ENCODE data around the gene UBE2J2.

The UBE2J2 gene

GRCh38 chr1:1309251-1310108 is 35.8 kb upstream of the UBE2J2 start:
- DNase-seq (ENCODE audit: low read depth, low spot score), result no peak

- no peak for DNase-seq (ENCODE audit: low read depth, low spot score)
These were observed 35.1 kb upstream of the UBE2J2 start for GRCh38 chr1:1308756-1309250.

- peak; percentile 70 for DNase-seq (ENCODE audit: low read depth, low spot score)
These were observed 34.5 kb upstream of the UBE2J2 start, which contains the start of the genes ACAP3 and PUSL1 for GRCh38 chr1:1307923-1308755. Gene ACAP3, minus strand, starts transcription at chr1:1307930. Its CDS starts 115 bp downstream, at chr1:1307815. Gene PUSL1, plus strand, starts transcription at chr1:1308597. Its CDS starts 47 bp downstream, at chr1:1308644.

- no peak for DNase-seq (ENCODE audit: low read depth, low spot score)
These were observed 33.7 kb upstream of the UBE2J2 start for GRCh38 chr1:1307261-1307922.

- DNase-seq (ENCODE audit: low read depth, low spot score), result no peak
These were observed 33.1 kb upstream of the UBE2J2 start for GRCh38 chr1:1306661-1307260.

GRCh38 chr1:1306070-1306660 is 32.5 kb upstream of the UBE2J2 start:
- no peak for DNase-seq (ENCODE audit: low read depth, low spot score)

- peak; percentile 59 for DNase-seq (ENCODE audit: low read depth, low spot score)
These were observed 31.8 kb upstream of the UBE2J2 start for GRCh38 chr1:1305300-1306069.

- DNase-seq (ENCODE audit: low read depth, low spot score), result no peak
These were observed 31.0 kb upstream of the UBE2J2 start for GRCh38 chr1:1304331-1305299.

- DNase-seq (ENCODE audit: low read depth, low spot score), result no peak
These were observed 30.1 kb upstream of the UBE2J2 start for GRCh38 chr1:1303736-1304135.

GRCh38 chr1:1302951-1303509 is 29.4 kb upstream of the UBE2J2 start:
- no peak for DNase-seq (ENCODE audit: low read depth, low spot score)

- no peak for DNase-seq (ENCODE audit: low read depth, low spot score)
These were observed 28.4 kb upstream of the UBE2J2 start for GRCh38 chr1:1302006-1302430.

- no peak for DNase-seq (ENCODE audit: low read depth, low spot score)
These were observed 26.7 kb upstream of the UBE2J2 start for GRCh38 chr1:1300352-1300739.

- DNase-seq (ENCODE audit: low read depth, low spot score), result no peak
These were observed 26.2 kb upstream of the UBE2J2 start for GRCh38 chr1:1299686-1300351.

- no peak for DNase-seq (ENCODE audit: low read depth, low spot score)
These were observed 25.4 kb upstream of the UBE2J2 start for GRCh38 chr1:1298861-1299685.

GRCh38 chr1:1297802-1298424 is 24.3 kb upstream of the UBE2J2 start:
- no peak for DNase-seq (ENCODE audit: low read depth, low spot score)

All from activated naive CD8-positive, alpha-beta T cell treated with anti-CD3 and anti-CD28 coated beads, Interleukin-2, amount 50 U/mL, for 16 hours (primary cell).